Activated CD4-positive, alpha-beta T cell treated with anti-CD3 and anti-CD28 coated beads for 48 hours (primary cell): ENCODE data around the gene STN1.
A peak's percentile ranks its signal among the peaks of the same experiment; 100 is the strongest.

Experiments used
- DNase-seq: peaks from one replicate; pipeline ENCODE4 v3.0.0-alpha.2; 2020

The STN1 gene

GRCh38 chr10:103918053-103918846 lies at the start of gene STN1:
TSS of gene STN1 (minus strand) at chr10:103918184. CDS start at chr10:103917594, 590 bp downstream.
- peak; percentile 98 for DNase-seq

GRCh38 chr10:103967448-103968071 lies 49.6 kb upstream of the STN1 start:
- peak; percentile 7 for DNase-seq

- DNase-seq: peak; percentile 86
These were observed 48.9 kb upstream of the STN1 start, which contains the start of gene SLK for GRCh38 chr10:103966671-103967447. TSS of gene SLK (plus strand) at chr10:103967140. CDS start at chr10:103967746, 606 bp downstream.

GRCh38 chr10:103960103-103960502 lies 42.1 kb upstream of the STN1 start:
- DNase-seq: no peak

GRCh38 chr10:103958996-103959395 lies 41.0 kb upstream of the STN1 start:
- no peak for DNase-seq

- DNase-seq: no peak
These were observed 36.6 kb upstream of the STN1 start for GRCh38 chr10:103954543-103954942.

- no peak for DNase-seq
These were observed 34.0 kb upstream of the STN1 start for GRCh38 chr10:103951942-103952341.

- no peak for DNase-seq
These were observed 33.2 kb upstream of the STN1 start for GRCh38 chr10:103951183-103951582.

GRCh38 chr10:103949728-103950127 lies 31.7 kb upstream of the STN1 start:
- DNase-seq: no peak

GRCh38 chr10:103947799-103948516 lies 30.0 kb upstream of the STN1 start:
- no peak for DNase-seq

- no peak for DNase-seq
These were observed 24.9 kb upstream of the STN1 start for GRCh38 chr10:103942866-103943265.

GRCh38 chr10:103941801-103942200 lies 23.8 kb upstream of the STN1 start:
- no peak for DNase-seq

- no peak for DNase-seq
These were observed 21.5 kb upstream of the STN1 start for GRCh38 chr10:103939522-103939921.

- DNase-seq: no peak
These were observed 18.0 kb upstream of the STN1 start for GRCh38 chr10:103936022-103936421.

GRCh38 chr10:103934308-103934707 lies 16.3 kb upstream of the STN1 start:
- DNase-seq: no peak

- DNase-seq: no peak
These were observed 15.7 kb upstream of the STN1 start for GRCh38 chr10:103933557-103934121.

- no peak for DNase-seq
These were observed 15.0 kb upstream of the STN1 start for GRCh38 chr10:103932971-103933370.

GRCh38 chr10:103932271-103932670 lies 14.3 kb upstream of the STN1 start:
- no peak for DNase-seq

- DNase-seq: no peak
These were observed 13.6 kb upstream of the STN1 start for GRCh38 chr10:103931603-103932002.

GRCh38 chr10:103930881-103931280 lies 12.9 kb upstream of the STN1 start:
- DNase-seq: no peak

GRCh38 chr10:103930449-103930848 lies 12.5 kb upstream of the STN1 start:
- DNase-seq: no peak

GRCh38 chr10:103929381-103929921 lies 11.5 kb upstream of the STN1 start:
- DNase-seq: no peak
